ENCODE data around the gene PLK4.

- TF ChIP-seq CTCF (conservative IDR thresholded peaks at IDR 0.05 in 1 of 2, IDR thresholded peaks at IDR 0.05 in 1 of 2; ENCODE audit: extremely low read depth in 1 of 2, insufficient read depth in 1 of 2, low read depth in 1 of 2, low read length in 2 of 2) (no peak), EZH2 (IDR thresholded peaks at IDR 0.05; ENCODE audit: borderline replicate concordance, low read length) (no peak)
These were observed 10.4 kb upstream of the PLK4 start for GRCh38 chr4:127870281-127870680.

Measured in mammary epithelial cell (primary cell).